Measurements from ENCODE around the gene BPIFA1.

The BPIFA1 gene

GRCh38 chr20:33279261-33279910 is 43.6 kb downstream of the BPIFA1 start:
- no peak for DNase-seq

- no peak for DNase-seq
Observed at GRCh38 chr20:33280000-33280680, 44.3 kb downstream of the BPIFA1 start.

GRCh38 chr20:33280775-33281174 is 45.0 kb downstream of the BPIFA1 start:
- no peak for DNase-seq

DNA sequence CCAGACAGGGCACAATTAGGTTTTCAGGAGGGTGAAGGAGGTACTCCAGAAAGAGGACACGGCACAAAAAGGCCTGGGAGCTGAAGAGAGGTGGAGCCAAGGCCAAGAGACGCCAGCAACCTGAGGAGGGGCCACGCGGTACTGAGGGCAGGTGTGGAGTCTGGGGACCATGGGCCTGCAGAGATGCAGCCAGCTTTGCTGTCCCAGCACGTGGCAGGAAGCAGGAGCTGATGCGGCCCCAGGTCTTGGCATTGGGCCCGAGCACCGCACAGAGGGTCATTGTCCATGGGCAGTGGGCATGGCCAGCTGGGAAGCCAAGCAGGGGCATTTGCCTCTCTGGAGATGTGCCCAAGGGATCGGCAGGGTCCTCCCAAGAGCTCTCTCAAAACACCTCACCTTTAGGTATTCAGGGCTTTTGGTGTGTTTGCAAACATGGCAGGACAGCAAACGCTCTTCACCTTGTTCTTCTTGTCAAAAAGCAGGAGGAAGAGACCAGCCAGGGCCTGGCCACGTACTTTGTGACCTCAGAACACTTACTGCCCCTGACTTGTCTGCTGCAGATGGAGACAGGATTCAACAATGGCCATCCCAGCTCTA is 45.9 kb downstream of the BPIFA1 start:
- no peak for DNase-seq

DNA sequence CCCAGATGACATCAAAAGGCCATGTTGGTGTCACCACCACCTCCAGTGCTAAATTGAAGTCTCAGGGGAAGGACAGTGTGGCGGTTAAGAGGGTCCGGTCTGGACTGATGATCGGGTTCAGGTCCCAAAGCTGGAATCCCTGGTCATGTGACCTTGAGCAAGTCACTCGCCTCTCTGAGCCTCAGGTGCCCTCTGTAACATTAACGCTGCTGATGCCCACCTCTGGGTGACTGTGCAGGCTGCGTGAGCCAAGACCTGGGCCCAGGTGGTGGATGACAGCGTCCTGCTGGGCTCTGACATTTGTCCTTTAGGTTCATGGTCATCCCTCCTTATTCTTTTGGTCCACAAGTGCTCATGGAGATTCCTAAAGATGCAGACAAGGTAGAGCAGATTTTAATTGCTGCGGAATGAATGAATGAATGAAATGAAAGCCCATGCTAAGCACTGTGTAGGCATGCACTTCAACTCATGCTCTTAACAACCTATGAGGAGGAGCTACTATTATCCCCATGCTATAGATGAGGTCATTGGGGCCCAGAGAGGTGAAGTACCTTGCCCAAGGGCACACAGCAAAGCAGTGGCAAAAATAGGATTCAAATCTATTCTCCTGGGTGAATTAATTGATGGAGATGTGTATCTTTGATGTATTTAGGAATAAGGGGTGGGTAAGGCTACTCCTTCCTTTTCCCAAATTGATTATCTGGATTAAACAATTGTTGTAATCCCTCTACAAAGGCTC is 46.6 kb downstream of the BPIFA1 start:
- DNase-seq, result no peak

DNA sequence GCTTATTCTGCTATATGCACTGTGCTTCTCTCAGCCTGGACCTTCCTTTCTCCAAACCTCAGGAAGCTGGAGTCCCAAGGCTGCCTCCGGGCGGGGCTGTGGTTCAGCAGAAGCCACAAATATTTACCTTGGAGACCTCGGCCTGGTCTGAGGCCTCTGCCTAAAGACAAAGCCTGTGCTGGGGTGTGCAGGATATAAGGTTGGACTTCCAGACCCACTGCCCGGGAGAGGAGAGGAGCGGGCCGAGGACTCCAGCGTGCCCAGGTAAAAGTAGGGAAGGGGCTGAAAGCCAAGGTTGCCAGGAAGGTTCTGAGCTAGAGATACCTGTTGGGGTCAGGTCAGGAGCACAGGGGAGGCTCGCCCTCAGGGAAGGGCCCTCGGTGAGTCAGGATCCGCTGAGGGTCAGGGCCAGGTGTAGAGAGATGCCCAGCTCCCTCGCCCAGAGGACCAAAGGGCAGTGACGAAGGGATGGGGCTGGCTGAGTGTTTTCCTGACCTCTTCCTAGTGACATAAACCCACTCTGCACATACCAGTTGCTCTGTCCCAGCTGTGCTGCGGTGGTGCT is 47.3 kb downstream of the BPIFA1 start, which contains the start of gene BPIFB1:
Gene BPIFB1 (plus strand): TSS at position 224 of the 565 bp plus-strand sequence. CDS start 2,860 bp downstream, outside the sequence.
- DNase-seq, result no peak

DNA sequence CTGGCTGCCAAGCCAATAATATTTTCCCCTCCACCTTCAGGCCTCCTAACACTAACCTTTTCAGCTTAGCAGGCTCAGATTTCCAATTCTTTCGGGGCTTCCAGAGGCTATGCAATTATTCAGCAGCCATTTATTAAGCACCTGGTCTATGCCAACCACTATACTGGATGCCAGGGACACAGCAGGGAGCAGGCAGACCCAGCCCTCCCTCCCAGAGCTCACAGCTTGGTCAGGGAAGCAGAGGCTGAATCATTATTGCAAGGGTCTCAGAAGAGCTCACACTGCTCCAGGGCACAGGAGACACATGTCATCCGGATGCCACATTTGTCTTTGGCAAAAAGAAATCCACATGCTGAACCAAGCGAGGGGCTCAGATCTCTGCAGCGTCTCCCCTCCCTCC is 48.5 kb downstream of the BPIFA1 start:
- peak; percentile 42 to 70 for DNase-seq

- no peak for DNase-seq
Observed at GRCh38 chr20:33284937-33285336, 49.1 kb downstream of the BPIFA1 start.

- no peak for DNase-seq
Observed at GRCh38 chr20:33285861-33286495, 50.2 kb downstream of the BPIFA1 start.

GRCh38 chr20:33287884-33288283 is 52.1 kb downstream of the BPIFA1 start:
- DNase-seq, result no peak

DNA sequence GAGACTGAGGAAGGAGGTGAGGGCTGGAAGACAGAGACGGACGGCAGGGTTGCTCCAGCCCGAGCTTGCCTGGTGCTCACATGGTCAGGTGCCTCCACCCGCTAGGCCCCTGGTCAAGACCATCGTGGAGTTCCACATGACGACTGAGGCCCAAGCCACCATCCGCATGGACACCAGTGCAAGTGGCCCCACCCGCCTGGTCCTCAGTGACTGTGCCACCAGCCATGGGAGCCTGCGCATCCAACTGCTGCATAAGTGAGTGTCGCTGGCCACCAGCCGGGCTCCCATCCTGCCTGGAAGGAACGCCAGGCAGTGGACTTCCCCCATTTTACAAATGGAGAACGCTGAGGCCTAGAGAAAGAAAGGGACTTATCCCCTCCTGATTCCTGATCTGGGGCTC is 55.1 kb downstream of the BPIFA1 start:
- no peak for DNase-seq

GRCh38 chr20:33291416-33291815 is 55.6 kb downstream of the BPIFA1 start:
- no peak for DNase-seq

DNA sequence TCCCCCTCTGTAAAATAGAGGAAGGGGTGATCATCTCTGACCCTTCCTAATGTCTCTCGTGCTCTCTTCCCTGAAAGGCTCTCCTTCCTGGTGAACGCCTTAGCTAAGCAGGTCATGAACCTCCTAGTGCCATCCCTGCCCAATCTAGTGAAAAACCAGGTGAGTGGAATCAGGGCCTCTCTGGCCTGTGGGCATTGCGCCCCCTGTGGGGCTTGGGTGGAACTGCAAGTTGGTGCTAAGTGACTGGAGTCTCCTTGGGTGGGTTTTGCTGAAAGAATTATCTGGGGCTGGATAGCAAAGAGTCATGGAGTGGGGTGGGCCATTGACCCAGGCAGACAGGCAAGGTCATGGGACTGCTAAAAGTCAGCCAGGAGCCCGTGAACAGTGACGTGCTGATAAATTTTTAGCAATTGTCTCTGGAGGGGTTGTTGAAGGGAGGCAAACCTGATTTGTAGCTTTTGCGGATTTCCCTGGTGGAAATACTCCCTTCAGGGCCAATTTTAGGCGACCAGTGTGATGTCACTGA is 56.1 kb downstream of the BPIFA1 start:
- DNase-seq, result peak; percentile 47 to 56
